ENCODE data around the gene BNC2. TPM values are rescaled to one million over a fixed set of nuclear protein-coding genes. Genes with fewer than 3 reads are reported as not detected.

Gene BNC2
- total RNA-seq, 1 donor = 2.5 TPM

- Histone ChIP-seq H3K4me3 (ENCODE audit: low read length) (no peak overlapping the region), H3K27me3 (ENCODE audit: insufficient read depth, low read length) (no peaks in the 10 kb centered on the region), H3K4me1 (ENCODE audit: insufficient read depth, low read length) (no peaks in the 10 kb centered on the region), H3K9me3 (ENCODE audit: low read depth, low read length) (no peaks in the 10 kb centered on the region)
These were observed 189.9 kb downstream of the BNC2 start for GRCh38 chr9:16680541-16680940.

- Histone ChIP-seq H3K4me3 (ENCODE audit: low read length) (no peak overlapping the region), H3K27me3 (ENCODE audit: insufficient read depth, low read length) (no peaks in the 10 kb centered on the region)
These were observed 191.1 kb downstream of the BNC2 start for GRCh38 chr9:16679327-16679821.

GRCh38 chr9:16676519-16676918 lies 194.0 kb downstream of the BNC2 start:
- no peaks in the 10 kb centered on the region for H3K4me1 ChIP-seq (ENCODE audit: insufficient read depth, low read length)
- H3K9me3 ChIP-seq (ENCODE audit: low read depth, low read length) = no peaks in the 10 kb centered on the region
- H3K4me3 ChIP-seq (ENCODE audit: low read length) = no peak overlapping the region
- H3K27me3 ChIP-seq (ENCODE audit: insufficient read depth, low read length) = no peaks in the 10 kb centered on the region

More at GRCh38 chr9:16679327-16679821, 191.1 kb downstream of the BNC2 start:
- no peaks in the 10 kb centered on the region for H3K4me1 ChIP-seq (ENCODE audit: insufficient read depth, low read length)
- no peaks in the 10 kb centered on the region for H3K9me3 ChIP-seq (ENCODE audit: low read depth, low read length)

GRCh38 chr9:16675131-16675530 lies 195.3 kb downstream of the BNC2 start:
- Histone ChIP-seq H3K4me1 (ENCODE audit: insufficient read depth, low read length) (no peaks in the 10 kb centered on the region), H3K4me3 (ENCODE audit: low read length) (no peak overlapping the region), H3K27me3 (ENCODE audit: insufficient read depth, low read length) (no peaks in the 10 kb centered on the region), H3K9me3 (ENCODE audit: low read depth, low read length) (no peaks in the 10 kb centered on the region)

- Histone ChIP-seq H3K4me3 (ENCODE audit: low read length) (no peak overlapping the region), H3K9me3 (ENCODE audit: low read depth, low read length) (no peaks in the 10 kb centered on the region)
These were observed 197.3 kb downstream of the BNC2 start for GRCh38 chr9:16673171-16673570.

GRCh38 chr9:16672501-16672900 lies 198.0 kb downstream of the BNC2 start:
- H3K4me3 ChIP-seq (ENCODE audit: low read length) = no peak overlapping the region
- no peaks in the 10 kb centered on the region for H3K9me3 ChIP-seq (ENCODE audit: low read depth, low read length)
- no peaks in the 10 kb centered on the region for H3K4me1 ChIP-seq (ENCODE audit: insufficient read depth, low read length)
- H3K27me3 ChIP-seq (ENCODE audit: insufficient read depth, low read length) = no peaks in the 10 kb centered on the region

More at GRCh38 chr9:16673171-16673570, 197.3 kb downstream of the BNC2 start:
- Histone ChIP-seq H3K27me3 (ENCODE audit: insufficient read depth, low read length) (no peaks in the 10 kb centered on the region), H3K4me1 (ENCODE audit: insufficient read depth, low read length) (no peaks in the 10 kb centered on the region)

GRCh38 chr9:16671591-16672137 lies 198.8 kb downstream of the BNC2 start:
- Histone ChIP-seq H3K4me3 (ENCODE audit: low read length) (no peak overlapping the region), H3K9me3 (ENCODE audit: low read depth, low read length) (no peaks in the 10 kb centered on the region), H3K27me3 (ENCODE audit: insufficient read depth, low read length) (no peaks in the 10 kb centered on the region), H3K4me1 (ENCODE audit: insufficient read depth, low read length) (no peaks in the 10 kb centered on the region)

- no peaks in the 10 kb centered on the region for H3K4me1 ChIP-seq (ENCODE audit: insufficient read depth, low read length)
- H3K9me3 ChIP-seq (ENCODE audit: low read depth, low read length) = no peaks in the 10 kb centered on the region
- H3K4me3 ChIP-seq (ENCODE audit: low read length) = no peak overlapping the region
- H3K27me3 ChIP-seq (ENCODE audit: insufficient read depth, low read length) = no peaks in the 10 kb centered on the region
These were observed 199.7 kb downstream of the BNC2 start for GRCh38 chr9:16670791-16671190.

GRCh38 chr9:16668734-16669295 lies 201.7 kb downstream of the BNC2 start:
- Histone ChIP-seq H3K4me3 (ENCODE audit: low read length) (no peak overlapping the region), H3K27me3 (ENCODE audit: insufficient read depth, low read length) (no peaks in the 10 kb centered on the region), H3K4me1 (ENCODE audit: insufficient read depth, low read length) (no peaks in the 10 kb centered on the region), H3K9me3 (ENCODE audit: low read depth, low read length) (no peaks in the 10 kb centered on the region)

- Histone ChIP-seq H3K4me1 (ENCODE audit: insufficient read depth, low read length) (no peaks in the 10 kb centered on the region), H3K4me3 (ENCODE audit: low read length) (no peak overlapping the region), H3K9me3 (ENCODE audit: low read depth, low read length) (no peaks in the 10 kb centered on the region), H3K27me3 (ENCODE audit: insufficient read depth, low read length) (no peaks in the 10 kb centered on the region)
These were observed 206.3 kb downstream of the BNC2 start for GRCh38 chr9:16664211-16664610.

- no peak overlapping the region for H3K4me3 ChIP-seq (ENCODE audit: low read length)
- no peaks in the 10 kb centered on the region for H3K27me3 ChIP-seq (ENCODE audit: insufficient read depth, low read length)
- H3K4me1 ChIP-seq (ENCODE audit: insufficient read depth, low read length) = no peaks in the 10 kb centered on the region
- no peaks in the 10 kb centered on the region for H3K9me3 ChIP-seq (ENCODE audit: low read depth, low read length)
These were observed 208.7 kb downstream of the BNC2 start for GRCh38 chr9:16661816-16662215.

- Histone ChIP-seq H3K9me3 (ENCODE audit: low read depth, low read length) (no peaks in the 10 kb centered on the region), H3K4me3 (ENCODE audit: low read length) (no peak overlapping the region), H3K27me3 (ENCODE audit: insufficient read depth, low read length) (no peaks in the 10 kb centered on the region), H3K4me1 (ENCODE audit: insufficient read depth, low read length) (no peaks in the 10 kb centered on the region)
These were observed 211.4 kb downstream of the BNC2 start for GRCh38 chr9:16659096-16659495.

GRCh38 chr9:16656432-16657169 lies 213.9 kb downstream of the BNC2 start:
- H3K4me1 ChIP-seq (ENCODE audit: insufficient read depth, low read length) = no peaks in the 10 kb centered on the region
- no peaks in the 10 kb centered on the region for H3K27me3 ChIP-seq (ENCODE audit: insufficient read depth, low read length)
- H3K9me3 ChIP-seq (ENCODE audit: low read depth, low read length) = no peaks in the 10 kb centered on the region
- H3K4me3 ChIP-seq (ENCODE audit: low read length) = no peak overlapping the region

- no peaks in the 10 kb centered on the region for H3K27me3 ChIP-seq (ENCODE audit: insufficient read depth, low read length)
- H3K4me1 ChIP-seq (ENCODE audit: insufficient read depth, low read length) = no peaks in the 10 kb centered on the region
- H3K9me3 ChIP-seq (ENCODE audit: low read depth, low read length) = no peaks in the 10 kb centered on the region
- no peak overlapping the region for H3K4me3 ChIP-seq (ENCODE audit: low read length)
These were observed 215.8 kb downstream of the BNC2 start for GRCh38 chr9:16654596-16655126.

Measured in mononuclear cell (primary cell).